ENCODE results near the gene KCTD15. TPM values are rescaled to one million over a fixed set of nuclear protein-coding genes. Genes with fewer than 3 reads are reported as not detected.

The KCTD15 gene
- polyA plus RNA-seq, 3 donors: 1.6 to 43.2 (median 2.1) TPM

- Histone ChIP-seq H2AFZ (ENCODE audit: insufficient read depth, low read depth, low read length, poor library complexity, severe bottlenecking) (no peak overlapping the region), H3K36me3 (replicated peaks in 1 of 2; ENCODE audit: control insufficient read depth in 1 of 2, insufficient read depth in 2 of 2, low read length in 2 of 2) (no peaks in the 10 kb centered on the region), H3K79me2 (ENCODE audit: insufficient read depth, low read length) (no peaks in the 10 kb centered on the region), H3K9ac (ENCODE audit: insufficient read depth, low read length, poor library complexity, severe bottlenecking) (no peak overlapping the region), H4K20me1 (ENCODE audit: insufficient read depth, low read length) (no peaks in the 10 kb centered on the region), H3K4me1 (ENCODE audit: control insufficient read depth in 1 of 2, insufficient read depth in 2 of 2, low read length in 2 of 2) (no peaks in the 10 kb centered on the region), H3K4me2 (replicated peaks; ENCODE audit: extremely low read depth, low read length, poor library complexity, severe bottlenecking) (no peak overlapping the region), H3K4me3 (replicated peaks in 1 of 3; ENCODE audit: low read depth in 2 of 3, low read length in 3 of 3) (no peak overlapping the region), H3K27me3 (ENCODE audit: control insufficient read depth in 2 of 2, insufficient read depth in 2 of 2, low read length in 2 of 2) (no peaks in the 10 kb centered on the region), H3K9me3 (replicated peaks in 1 of 2; ENCODE audit: control insufficient read depth in 1 of 2, insufficient read depth in 1 of 2, low read length in 2 of 2) (no peaks in the 10 kb centered on the region), H3K27ac (ENCODE audit: low read depth in 1 of 2, low read length in 2 of 2) (no peak overlapping the region)
- intact Hi-C loops (cut with micrococcal nuclease): loop anchor here (5.0 to 10.0 kb wide), 3 partner anchors 373 to 647 kb away; no protein-coding TSS in a partner anchor
- no peaks in the 10 kb centered on the region for H3K9me3 Mint-ChIP-seq
- H3K4me3 Mint-ChIP-seq: no peak overlapping the region
- peaks cover 0 to 2% (median 1%) of the 10 kb centered on the region in 3 donors for H3K27me3 Mint-ChIP-seq (ENCODE audit: low read depth in 3 of 3)
- H3K4me1 Mint-ChIP-seq: no peaks in the 10 kb centered on the region
- WGBS (ENCODE audit: insufficient coverage): 96% methylated on average over 69 of the region's 72 CpGs
- no peak for DNase-seq
- H3K36me3 Mint-ChIP-seq: no peaks in the 10 kb centered on the region
- TF ChIP-seq CTCF (IDR thresholded peaks at IDR 0.05): no peak
- H3K27ac Mint-ChIP-seq: no peak overlapping the region
These were observed 24.4 kb upstream of the KCTD15 start for GRCh38 chr19:33772102-33772857.

- Mint-ChIP-seq H3K4me3 (no peak overlapping the region), H3K9me3 (no peaks in the 10 kb centered on the region), H3K27ac (no peak overlapping the region), H3K27me3 (ENCODE audit: low read depth in 3 of 3) (peaks cover 1 to 2% (median 2%) of the 10 kb centered on the region in 3 donors), H3K36me3 (no peaks in the 10 kb centered on the region), H3K4me1 (no peaks in the 10 kb centered on the region)
- Histone ChIP-seq H3K4me2 (replicated peaks; ENCODE audit: extremely low read depth, low read length, poor library complexity, severe bottlenecking) (no peak overlapping the region), H3K36me3 (replicated peaks in 1 of 2; ENCODE audit: control insufficient read depth in 1 of 2, insufficient read depth in 2 of 2, low read length in 2 of 2) (no peaks in the 10 kb centered on the region), H3K9me3 (replicated peaks in 1 of 2; ENCODE audit: control insufficient read depth in 1 of 2, insufficient read depth in 1 of 2, low read length in 2 of 2) (no peaks in the 10 kb centered on the region), H3K4me1 (ENCODE audit: control insufficient read depth in 1 of 2, insufficient read depth in 2 of 2, low read length in 2 of 2) (no peaks in the 10 kb centered on the region), H4K20me1 (ENCODE audit: insufficient read depth, low read length) (no peaks in the 10 kb centered on the region), H3K27me3 (ENCODE audit: control insufficient read depth in 2 of 2, insufficient read depth in 2 of 2, low read length in 2 of 2) (no peaks in the 10 kb centered on the region), H3K9ac (ENCODE audit: insufficient read depth, low read length, poor library complexity, severe bottlenecking) (no peak overlapping the region), H2AFZ (ENCODE audit: insufficient read depth, low read depth, low read length, poor library complexity, severe bottlenecking) (no peak overlapping the region), H3K4me3 (replicated peaks in 1 of 3; ENCODE audit: low read depth in 2 of 3, low read length in 3 of 3) (no peak overlapping the region), H3K79me2 (ENCODE audit: insufficient read depth, low read length) (no peaks in the 10 kb centered on the region), H3K27ac (ENCODE audit: low read depth in 1 of 2, low read length in 2 of 2) (no peak overlapping the region)
- intact Hi-C loops (cut with micrococcal nuclease): loop anchor here (5.0 to 10.0 kb wide), 3 partner anchors 372 to 648 kb away; no protein-coding TSS in a partner anchor
- WGBS (ENCODE audit: insufficient coverage): 95% methylated on average over 23 of the region's 23 CpGs
- TF ChIP-seq CTCF (IDR thresholded peaks at IDR 0.05): no peak
- DNase-seq: no peak
These were observed 23.9 kb upstream of the KCTD15 start for GRCh38 chr19:33772858-33773180.
